NCI-H1048 (cell line): ENCODE measurements around the gene SHPK.

ENCODE experiments used
- DNase-seq: peaks from one replicate; lab custom pipeline; 2025; lab: John Stamatoyannopoulos, UW

SHPK gene

GRCh38 chr17:3659541-3660111 is 23.6 kb upstream of the SHPK start:
- DNase-seq: no peak

- no peak for DNase-seq
Measured at GRCh38 chr17:3658784-3659449, 22.9 kb upstream of the SHPK start.

GRCh38 chr17:3657874-3658783 is 22.1 kb upstream of the SHPK start:
- no peak for DNase-seq

DNA sequence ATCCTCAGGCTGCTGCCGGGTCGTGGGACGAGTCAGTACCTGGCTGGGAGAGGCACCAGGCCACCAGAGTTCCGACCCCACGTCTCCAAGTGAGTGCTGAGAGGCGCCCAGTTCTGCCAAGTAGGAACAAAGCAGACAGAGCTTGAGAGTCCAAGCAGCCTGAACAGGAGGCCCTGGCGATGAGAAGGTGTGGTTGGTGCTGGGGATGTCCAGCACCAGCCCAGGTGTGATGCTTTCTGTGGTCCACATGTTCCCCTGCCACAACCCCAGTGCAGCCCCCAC is 21.5 kb upstream of the SHPK start:
- DNase-seq: no peak

- no peak for DNase-seq
Measured at GRCh38 chr17:3656755-3657587, 20.9 kb upstream of the SHPK start.

DNA sequence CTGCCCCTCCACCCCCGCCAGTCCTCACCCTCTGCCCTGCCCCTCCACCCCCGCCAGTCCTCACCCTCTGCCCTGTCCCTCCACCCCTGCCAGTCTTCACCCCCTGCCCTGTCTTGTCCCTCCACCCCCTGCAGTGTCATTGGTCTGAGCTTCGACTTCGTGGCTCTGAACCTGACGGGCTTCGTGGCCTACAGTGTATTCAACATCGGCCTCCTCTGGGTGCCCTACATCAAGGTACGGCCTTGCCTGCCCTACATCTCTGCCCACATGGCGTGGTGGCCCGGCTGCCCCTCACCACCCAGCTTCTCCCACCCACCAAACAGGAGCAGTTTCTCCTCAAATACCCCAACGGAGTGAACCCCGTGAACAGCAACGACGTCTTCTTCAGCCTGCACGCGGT is 20.3 kb upstream of the SHPK start:
- no peak for DNase-seq

GRCh38 chr17:3655766-3656165 is 19.7 kb upstream of the SHPK start:
- no peak for DNase-seq

- no peak for DNase-seq
Measured at GRCh38 chr17:3647769-3648555, 11.9 kb upstream of the SHPK start.

- DNase-seq: no peak
Measured at GRCh38 chr17:3647251-3647650, 11.2 kb upstream of the SHPK start.

GRCh38 chr17:3645310-3645709 is 9.3 kb upstream of the SHPK start:
- no peak for DNase-seq

DNA sequence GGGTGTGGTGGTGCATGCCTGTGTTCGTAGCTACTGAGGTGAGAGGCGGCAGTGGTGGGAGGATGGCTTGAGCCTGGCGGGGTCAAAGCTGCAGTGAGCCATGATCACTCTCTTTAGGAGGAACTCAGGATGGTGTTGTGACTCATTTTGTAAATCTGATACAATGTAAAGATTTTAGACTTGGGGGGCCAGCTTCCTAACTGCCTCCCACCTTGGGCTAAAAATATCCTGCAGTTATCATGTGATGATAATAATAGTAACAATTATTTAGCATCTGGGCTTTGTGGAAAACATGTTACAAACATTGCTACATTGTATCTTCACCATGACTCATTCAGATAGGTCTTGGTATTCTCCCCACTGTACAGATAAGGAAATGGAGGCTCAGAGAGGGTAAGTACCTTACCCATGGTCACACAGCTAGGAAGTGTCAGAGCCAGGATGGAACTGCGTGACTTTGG is 7.9 kb upstream of the SHPK start:
- no peak for DNase-seq

DNA sequence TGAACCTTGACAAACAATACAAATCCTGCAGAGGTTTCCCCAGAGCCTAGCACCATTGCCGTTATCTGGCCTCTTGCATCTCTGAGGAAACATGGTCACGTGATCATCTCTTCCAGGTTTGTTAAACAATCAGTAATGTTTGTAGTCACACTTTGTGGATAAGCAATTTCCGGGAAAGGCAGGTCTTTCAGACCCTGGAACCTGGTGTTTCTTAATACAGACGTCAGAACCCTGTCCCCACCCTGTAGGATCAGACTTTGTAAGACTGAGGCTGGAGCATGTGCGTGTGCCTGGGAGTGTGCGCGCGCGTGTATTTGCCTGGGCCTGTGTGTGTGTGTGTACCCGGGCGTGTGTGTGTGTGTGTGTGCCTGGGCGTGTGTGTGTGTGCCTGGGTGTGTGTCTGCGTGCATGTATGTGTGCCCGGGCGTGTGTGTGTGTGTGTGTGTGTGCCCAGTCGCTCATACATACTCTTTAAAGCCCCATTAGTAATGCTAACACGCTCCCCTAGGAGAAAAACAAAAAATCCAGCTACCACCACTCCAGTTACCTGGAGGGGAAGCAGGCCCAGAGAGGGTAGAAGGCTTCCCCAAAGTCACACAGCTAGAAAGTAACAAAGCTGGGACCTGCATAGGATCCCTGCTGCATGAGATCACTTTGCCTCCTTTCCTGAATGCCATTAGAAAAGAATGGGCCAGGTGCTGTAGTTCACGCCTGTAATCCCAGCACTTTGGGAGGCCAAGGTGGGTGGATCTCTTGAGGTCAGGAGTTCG is 5.9 kb upstream of the SHPK start:
- no peak for DNase-seq

- DNase-seq: no peak
Measured at GRCh38 chr17:3641014-3641413, 5.0 kb upstream of the SHPK start.

- DNase-seq: no peak
Measured at GRCh38 chr17:3639981-3640596, 4.0 kb upstream of the SHPK start.

DNA sequence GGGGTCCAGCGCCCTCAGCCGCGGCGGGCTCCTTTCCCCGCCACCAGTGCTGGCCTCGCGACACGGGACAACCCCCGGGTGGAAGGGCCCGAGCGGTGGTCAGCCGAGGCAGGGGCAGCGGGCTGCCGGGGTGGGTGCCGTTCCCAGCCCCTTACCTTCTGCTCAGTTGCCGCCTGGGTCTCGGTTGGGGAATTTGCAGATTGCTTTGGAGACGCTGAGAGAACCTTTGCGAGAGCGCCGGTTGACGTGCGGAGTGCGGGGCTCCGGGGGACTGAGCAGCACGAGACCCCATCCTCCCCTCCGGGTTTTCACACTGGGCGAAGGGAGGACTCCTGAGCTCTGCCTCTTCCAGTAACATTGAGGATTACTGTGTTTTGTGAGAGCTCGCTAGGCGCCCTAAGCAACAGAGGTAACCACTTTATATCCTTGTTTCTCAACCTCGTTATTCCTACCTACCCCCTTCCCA is 891 bp upstream of the SHPK start:
- DNase-seq: no peak

DNA sequence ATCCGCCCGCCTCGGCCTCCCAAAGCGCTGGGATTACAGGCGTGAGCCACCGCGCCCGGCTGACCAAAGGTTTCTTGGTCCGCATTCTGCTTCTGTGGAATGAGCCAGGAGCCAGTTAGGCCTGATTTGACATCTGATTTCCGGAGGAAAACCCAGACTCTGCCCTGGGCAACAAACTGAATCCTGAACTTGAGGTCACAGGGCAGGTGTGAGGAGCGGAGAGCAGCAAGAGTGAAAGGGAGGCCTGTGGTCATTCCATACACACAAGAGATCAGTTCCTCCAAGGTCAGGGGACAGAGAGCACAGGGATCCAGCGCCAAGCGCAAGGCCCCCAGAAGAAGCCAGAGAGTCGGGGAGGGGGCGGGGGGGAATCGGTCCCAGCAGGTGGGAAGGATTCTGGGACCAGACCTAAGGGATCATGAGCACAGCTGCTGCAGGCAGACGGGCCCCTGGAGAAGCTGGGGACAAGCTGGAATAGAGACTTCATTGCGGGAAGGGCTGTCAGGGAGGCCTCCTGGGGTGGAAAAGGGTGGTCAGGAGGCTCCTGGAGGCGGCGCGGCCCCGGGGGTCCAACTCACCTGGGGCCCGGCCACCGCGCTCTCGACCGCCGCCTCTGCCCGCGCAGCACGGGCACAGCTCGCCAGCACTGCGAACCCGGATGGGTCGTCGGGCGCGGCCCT is 436 bp downstream of the SHPK start:
- DNase-seq: no peak

- DNase-seq: no peak
Measured at GRCh38 chr17:3632287-3632686, 3.8 kb downstream of the SHPK start.

GRCh38 chr17:3630781-3631180 is 5.3 kb downstream of the SHPK start:
- no peak for DNase-seq

- no peak for DNase-seq
Measured at GRCh38 chr17:3627769-3628167, 8.3 kb downstream of the SHPK start.
